Right hindlimb (tissue), 1 donor: ENCODE measurements around the gene ADAM20.
"Not testable (repeated sequence)": the region's sequence is repeated elsewhere in the genome, so short reads cannot be mapped to it uniquely, and the experiment has no call there.

Source experiments
- DNase-seq: peaks from one replicate; pipeline ENCODE4 v3.0.0-alpha.2; 2018

ADAM20 gene

GRCh38 chr14:70534904-70535303 lies at the start of gene ADAM20:
Gene ADAM20, minus strand, starts transcription at chr14:70535004. Its CDS starts 10,247 bp downstream, at chr14:70524757.
- no peak for DNase-seq

- no peak for DNase-seq
Observed at GRCh38 chr14:70576891-70577290, 42.1 kb upstream of the ADAM20 start.

- no peak for DNase-seq
Observed at GRCh38 chr14:70573050-70573449, 38.2 kb upstream of the ADAM20 start.

- no peak for DNase-seq
Observed at GRCh38 chr14:70571139-70571538, 36.3 kb upstream of the ADAM20 start.

- DNase-seq, result no peak
Observed at GRCh38 chr14:70567791-70568190, 33.0 kb upstream of the ADAM20 start.

DNA sequence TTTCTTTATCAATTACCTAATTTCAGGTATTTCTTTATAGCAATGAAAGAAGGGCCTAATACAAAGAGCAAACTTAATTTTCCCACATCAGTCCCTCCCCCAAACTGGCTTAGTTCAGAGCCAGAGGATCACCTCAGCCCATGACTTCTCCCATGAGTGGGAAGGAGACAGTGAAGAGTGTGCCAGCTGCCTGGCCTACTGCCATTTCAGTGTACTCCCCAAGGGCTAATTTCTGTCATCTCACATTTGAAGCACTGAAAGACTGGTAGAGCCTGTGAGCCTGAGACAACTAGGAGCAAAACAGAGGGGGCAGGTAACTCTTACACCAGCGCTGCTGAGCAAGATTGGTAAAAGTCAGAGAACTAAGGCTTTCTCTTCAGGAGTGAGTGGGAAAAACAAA lies 29.1 kb upstream of the ADAM20 start:
- DNase-seq, result no peak

DNA sequence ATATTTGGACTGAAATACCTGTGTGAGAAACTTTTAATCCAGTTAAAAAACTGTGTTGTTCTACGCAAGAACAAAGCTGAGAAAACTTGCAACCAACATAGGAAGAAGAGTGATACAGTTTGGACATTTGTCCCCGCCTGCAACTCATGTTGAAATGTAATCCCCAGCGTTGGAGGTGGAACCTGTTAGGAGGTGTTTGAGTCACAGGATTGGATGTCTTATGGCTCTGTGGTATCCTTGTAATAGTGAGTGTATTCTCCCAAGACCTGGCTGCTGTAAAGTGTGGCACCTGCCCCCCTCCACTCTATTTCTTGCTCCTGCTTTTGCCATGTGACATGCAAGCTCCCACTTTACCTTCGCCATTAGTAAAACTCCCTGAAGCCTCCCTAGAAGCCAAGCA lies 28.6 kb upstream of the ADAM20 start:
- no peak for DNase-seq

- no peak for DNase-seq
Observed at GRCh38 chr14:70558356-70558755, 23.6 kb upstream of the ADAM20 start.

DNA sequence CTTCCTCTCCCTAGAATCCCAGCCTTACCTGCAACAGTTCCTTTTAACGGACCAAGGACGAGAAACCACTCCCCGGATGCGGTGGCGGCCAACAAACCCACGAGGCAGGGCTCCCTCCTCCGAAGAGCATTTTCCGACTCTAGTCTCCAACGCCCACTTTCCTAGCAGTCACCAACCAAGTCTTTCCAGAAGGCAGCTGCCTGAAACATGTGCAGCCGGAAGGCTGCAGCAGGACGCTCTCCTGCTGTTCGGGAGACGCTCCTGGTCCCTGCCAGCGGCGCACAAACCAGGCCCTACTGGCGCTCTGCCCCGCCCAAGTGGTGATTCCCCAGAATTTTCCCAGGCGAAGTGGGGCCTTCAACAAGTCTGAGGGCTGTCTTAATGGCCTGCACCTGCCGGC lies 21.1 kb upstream of the ADAM20 start:
- DNase-seq, result peak; percentile 28

- no peak for DNase-seq
Observed at GRCh38 chr14:70538087-70538486, 3.3 kb upstream of the ADAM20 start.

GRCh38 chr14:70536830-70537229 lies 2.0 kb upstream of the ADAM20 start:
- DNase-seq, result no peak

GRCh38 chr14:70530417-70530816 lies 4.4 kb downstream of the ADAM20 start:
- no peak for DNase-seq

GRCh38 chr14:70527501-70528105 lies 7.2 kb downstream of the ADAM20 start:
- DNase-seq, result no peak

- DNase-seq, result no peak
Observed at GRCh38 chr14:70525691-70526090, 9.1 kb downstream of the ADAM20 start.

GRCh38 chr14:70515811-70516210 lies 19.0 kb downstream of the ADAM20 start:
- DNase-seq, result no peak

DNA sequence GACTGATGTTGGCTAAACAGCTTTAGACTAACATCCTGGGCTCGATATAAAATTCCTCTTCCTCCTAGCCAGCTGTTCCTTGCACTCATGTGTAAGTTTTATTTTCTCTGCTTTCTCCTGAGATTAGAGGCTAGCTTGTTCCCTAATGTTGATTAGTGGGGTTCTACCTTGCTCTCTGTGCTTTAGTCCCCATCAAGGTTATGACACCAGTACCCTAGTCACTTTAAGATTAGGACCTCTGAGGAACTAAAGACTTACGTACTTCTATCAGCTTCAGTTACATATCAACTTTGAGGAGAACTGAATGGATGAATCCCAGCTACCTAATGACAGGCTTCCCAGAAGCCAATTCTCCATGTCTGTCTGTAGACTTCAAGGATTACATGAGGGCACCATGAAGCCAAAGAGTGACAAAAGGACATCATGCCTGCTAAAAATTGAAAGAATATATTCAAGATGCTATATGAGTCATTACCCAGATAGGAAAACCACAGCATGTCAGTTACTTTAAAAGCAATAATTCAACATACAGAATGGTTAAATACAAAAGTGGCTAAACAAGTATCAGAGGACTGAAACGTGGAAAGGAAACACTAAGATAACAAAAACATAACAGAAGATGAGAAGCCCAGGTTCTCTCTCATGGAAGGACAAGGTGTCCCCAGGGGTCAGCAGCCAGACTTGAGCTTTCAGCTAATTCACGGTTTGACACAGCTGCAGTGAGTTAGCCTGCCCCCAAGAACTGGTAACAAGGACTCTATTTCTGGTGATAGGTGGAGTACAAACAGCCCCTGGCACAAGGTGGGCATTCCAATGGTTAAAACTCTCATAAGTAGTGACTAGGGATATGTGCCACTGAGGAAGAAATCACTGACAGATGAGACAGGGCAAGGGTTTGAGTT lies 20.4 kb downstream of the ADAM20 start:
- no peak for DNase-seq

GRCh38 chr14:70498191-70498590 lies 36.6 kb downstream of the ADAM20 start:
- no peak for DNase-seq

GRCh38 chr14:70489579-70490200 lies 45.1 kb downstream of the ADAM20 start:
- no peak for DNase-seq

GRCh38 chr14:70477356-70478105 lies 57.3 kb downstream of the ADAM20 start:
- DNase-seq, result not testable (repeated sequence)

DNA sequence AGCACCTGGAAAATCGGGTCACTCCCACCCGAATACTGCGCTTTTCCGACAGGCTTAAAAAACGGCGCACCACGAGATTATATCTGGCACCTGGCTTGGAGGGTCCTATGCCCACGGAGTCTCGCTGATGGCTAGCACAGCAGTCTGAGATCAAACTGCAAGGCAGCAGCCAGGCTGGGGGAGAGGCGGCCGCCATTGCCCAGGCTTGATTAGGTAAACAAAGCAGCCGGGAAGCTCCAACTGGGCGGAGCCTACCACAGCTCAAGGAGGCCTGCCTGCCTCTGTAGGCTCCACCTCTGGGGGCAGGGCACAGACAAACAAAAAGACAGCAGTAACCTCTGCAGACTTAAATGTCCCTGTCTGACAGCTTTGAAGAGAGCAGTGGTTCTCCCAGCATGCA lies 59.3 kb downstream of the ADAM20 start:
- not testable (repeated sequence) for DNase-seq

DNA sequence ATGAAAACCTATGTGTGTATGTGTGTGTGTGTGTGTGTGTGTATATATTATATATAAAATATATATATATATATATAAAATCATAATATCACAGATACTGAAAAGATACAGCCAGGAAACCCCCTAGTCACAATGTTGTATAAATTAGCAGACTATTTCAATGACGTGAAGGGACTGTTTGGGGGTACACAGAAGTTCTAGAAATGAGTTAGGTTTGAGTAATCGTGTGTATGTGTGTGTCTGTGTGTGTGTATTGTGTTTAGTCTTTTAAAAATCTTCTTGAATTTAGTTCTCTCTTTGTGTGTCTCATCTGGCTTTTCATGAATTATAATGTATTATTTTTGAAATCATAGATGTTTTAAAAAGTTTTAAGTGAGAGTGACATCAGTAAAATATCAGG lies 61.0 kb downstream of the ADAM20 start:
- DNase-seq, result no peak
